ENCODE measurements around the gene SYNE1.

The SYNE1 gene

DNA sequence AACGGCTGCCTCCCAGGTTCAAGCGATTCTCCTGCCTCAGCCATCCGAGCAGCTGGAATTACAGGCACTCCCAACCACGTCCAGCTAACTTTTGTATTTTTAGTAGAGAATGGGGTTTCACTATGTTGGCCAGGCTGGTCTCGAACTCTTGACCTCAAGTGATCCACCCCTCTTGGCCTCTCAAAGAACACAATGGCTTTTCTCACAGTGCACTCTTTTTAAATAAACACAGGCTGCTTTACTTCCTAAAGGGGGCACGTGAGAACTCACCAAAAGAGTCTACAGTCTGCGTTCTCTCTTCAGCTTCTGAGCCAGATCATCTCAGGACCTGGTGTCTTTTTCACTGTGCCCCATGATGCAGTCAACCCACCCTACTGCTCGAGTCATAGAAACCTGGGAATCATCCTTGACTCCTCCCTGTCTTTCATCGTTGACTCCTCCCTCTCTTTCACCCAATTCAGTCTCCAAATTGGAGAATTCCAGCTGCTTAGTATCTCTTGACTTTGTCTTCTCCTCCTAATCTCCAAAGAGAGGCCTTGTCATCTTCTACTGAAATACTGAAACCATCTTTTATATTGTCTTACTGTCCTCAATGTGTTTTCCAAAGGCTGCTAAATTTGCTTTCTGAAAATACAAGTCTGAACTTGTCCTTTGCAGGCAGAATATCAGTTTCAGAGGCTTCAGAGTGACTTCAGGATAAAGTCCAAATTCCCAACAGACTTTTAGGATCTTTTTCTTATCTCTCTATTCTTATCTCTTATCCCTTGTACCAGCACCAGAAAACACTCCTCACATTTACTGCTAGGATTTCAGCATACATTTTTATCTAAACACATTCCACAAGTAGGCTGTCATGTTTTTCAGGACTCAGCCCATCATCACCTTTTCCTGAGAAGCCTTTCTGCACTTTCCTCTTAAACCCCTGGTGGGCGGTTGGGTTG lies 323.4 kb downstream of the SYNE1 start:
- DNase-seq (ENCODE audit: low read depth): no peak

GRCh38 chr6:152312434-152312833 lies 324.7 kb downstream of the SYNE1 start:
- DNase-seq (ENCODE audit: low read depth): no peak

- DNase-seq (ENCODE audit: low read depth): peak; percentile 14
Measured at GRCh38 chr6:152310371-152310954, 326.7 kb downstream of the SYNE1 start.

DNA sequence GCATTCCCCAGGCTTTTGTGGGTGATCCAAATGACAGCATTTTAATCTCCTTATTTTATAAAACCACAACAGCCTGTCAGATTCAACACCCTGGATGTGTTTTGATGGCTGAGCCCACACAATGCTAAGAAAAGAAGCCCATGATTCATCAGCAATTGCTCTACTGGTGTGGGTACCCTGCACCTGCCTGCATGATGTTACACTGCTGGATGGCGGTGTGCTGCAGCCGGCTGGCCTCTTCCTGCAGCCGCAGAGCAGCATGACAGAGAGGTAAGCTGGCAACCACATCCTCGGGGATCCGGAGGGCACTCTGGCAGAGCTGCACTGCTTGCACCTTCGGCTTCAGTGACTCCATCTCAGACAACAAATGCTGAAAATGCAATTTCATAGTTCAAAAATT lies 327.5 kb downstream of the SYNE1 start:
- peak; percentile 56 for DNase-seq (ENCODE audit: low read depth)

DNA sequence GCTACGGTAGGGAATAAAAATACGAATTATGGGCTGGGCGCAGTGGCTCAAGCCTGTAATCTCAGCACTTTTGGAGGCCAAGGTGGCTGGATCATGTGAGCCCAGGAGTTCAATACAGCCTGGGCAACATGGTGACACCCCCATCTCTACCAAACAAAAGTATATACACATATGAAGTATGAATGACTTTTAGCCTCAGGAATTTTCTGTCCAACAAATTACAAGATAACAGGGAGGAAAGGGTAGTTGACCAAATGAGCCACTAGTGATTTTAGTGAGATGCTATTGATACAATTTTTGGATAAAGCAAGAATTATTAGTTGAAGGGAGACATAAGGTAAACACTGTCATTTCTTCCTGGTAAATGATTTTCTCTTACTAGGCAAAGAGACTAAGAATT lies 328.2 kb downstream of the SYNE1 start:
- no peak for DNase-seq (ENCODE audit: low read depth)

- no peak for DNase-seq (ENCODE audit: low read depth)
Measured at GRCh38 chr6:152308306-152308705, 328.9 kb downstream of the SYNE1 start.

DNA sequence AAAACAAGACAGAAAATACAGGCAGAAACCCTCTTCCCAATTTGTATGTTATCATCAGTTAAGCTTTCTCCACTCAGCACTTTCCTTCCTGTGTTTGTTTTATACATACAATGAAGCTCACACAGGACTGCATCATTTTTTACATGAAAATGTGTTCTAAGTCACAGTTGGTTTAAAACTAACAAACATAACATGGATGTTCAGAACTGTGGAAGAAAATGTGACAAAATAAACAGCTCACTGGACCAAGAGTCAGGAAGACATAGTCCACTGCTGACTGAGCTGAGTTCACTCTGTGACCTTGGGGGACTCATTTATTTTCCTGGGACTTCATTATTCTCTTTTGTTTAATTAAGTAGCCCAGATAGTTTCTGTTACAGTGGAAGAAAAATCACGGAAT lies 331.5 kb downstream of the SYNE1 start:
- no peak for DNase-seq (ENCODE audit: low read depth)

DNA sequence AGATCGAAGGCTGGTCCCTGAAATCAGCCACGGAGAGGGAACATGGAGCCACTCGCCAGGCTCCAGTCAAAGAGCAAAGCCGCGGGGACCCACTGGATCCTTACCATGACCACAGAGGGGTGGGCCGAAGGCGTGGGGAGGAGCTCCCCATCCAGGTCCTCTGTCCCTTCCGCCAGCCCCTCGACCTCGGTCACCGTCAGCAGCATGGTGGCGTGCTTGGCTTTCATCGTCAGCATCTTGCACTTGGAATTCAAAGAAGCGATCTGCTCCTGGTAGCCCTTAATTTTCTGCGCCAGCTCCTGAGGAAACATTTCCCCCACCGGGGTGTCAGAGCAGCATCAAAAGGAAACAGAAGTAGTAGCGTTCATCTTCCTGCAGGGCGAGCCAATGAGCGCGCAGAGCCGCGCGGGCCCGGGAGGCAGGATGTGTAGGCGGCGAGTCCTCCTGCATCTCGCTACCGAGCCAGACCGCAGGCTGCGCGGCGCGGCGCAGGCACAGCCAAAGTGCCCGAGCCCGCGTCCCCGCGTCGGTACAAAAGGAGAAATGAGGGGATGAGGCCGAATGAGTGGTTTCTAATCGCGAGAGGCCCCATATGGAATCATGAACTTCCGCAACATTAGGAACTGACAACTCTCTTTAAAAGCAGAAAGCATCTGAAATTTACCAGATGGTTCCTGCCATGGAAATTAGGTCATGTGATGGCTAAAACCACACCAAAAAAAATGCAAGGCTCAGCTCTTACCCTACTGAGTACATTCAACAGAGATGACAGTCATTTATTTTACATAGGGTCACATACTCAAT lies 335.2 kb downstream of the SYNE1 start:
- peak; percentile 82 for DNase-seq (ENCODE audit: low read depth)

DNA sequence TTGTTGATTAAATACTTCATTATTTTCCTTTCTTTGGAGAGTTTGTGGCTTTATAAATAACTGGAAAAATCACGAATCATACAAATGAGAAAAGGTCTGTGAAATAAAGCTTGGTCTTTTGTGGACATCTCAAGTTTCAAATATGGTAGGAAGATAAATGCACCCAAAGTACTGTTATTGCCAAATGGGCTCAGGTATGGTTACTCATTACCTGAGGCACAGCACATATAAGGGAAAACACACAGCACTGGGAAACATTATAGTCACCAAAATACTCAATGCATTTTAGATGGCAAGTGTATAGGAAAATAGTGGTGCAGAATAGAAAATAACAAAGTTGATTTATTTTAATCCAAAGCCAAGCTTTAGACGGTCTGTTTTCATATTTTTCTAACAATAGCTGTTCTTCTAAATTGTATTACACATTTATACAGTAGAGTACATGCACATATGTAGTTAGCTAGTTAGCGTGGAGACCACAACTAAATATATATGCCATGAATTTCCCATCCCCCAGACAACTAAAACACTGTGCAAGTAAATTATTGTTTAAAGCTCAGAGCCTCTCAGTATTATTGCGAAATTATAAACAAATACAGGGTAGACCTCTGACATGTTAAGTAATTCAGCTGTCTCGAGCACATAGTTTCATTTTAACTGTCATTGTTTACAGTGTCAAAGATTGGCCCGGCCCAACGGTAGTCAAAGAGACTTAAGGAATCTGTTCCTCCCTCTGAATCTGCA lies 336.0 kb downstream of the SYNE1 start:
- no peak for DNase-seq (ENCODE audit: low read depth)

GRCh38 chr6:152300517-152300916 lies 336.6 kb downstream of the SYNE1 start:
- no peak for DNase-seq (ENCODE audit: low read depth)

GRCh38 chr6:152298848-152299735 lies 338.1 kb downstream of the SYNE1 start:
- no peak for DNase-seq (ENCODE audit: low read depth)

GRCh38 chr6:152298055-152298647 lies 339.0 kb downstream of the SYNE1 start:
- no peak for DNase-seq (ENCODE audit: low read depth)

- no peak for DNase-seq (ENCODE audit: low read depth)
Measured at GRCh38 chr6:152296648-152297376, 340.4 kb downstream of the SYNE1 start.

- no peak for DNase-seq (ENCODE audit: low read depth)
Measured at GRCh38 chr6:152295920-152296319, 341.2 kb downstream of the SYNE1 start.

DNA sequence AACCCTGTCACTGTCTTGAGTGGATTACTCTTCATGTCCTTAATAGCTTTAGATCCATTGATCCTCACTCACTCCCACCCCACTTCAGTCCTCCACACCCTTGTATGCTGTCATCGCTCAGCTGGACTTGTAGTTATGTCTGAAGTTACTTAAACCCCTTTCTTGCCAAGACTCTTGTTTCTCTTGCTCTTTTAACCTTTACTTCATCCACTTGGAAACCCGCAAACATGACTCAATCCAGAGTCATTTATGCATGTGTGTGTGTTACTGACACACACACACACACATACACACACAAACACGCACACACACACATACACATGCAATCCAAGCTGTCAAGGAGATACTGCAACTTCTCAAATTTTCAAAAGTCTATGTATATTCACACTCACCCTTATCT lies 341.8 kb downstream of the SYNE1 start:
- DNase-seq (ENCODE audit: low read depth): no peak

DNA sequence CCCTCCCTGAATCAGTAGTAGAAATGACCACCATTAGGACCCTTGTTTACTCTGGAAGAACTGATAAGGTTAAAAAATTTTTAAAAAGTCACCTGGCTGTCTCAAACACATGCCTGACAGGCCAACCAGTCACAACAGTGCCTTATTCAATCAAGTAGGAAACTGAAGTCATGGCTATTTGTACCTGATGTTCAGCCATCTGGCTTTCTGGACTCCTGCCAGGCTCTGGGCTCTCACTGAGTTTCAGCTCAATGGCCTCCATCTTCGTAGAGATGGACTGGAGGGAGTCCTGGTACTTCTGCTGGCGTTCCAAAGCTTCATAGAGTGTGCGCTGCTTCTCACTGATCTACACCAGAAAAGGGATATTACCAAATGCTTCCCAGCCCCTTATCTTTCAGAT lies 343.8 kb downstream of the SYNE1 start:
- no peak for DNase-seq (ENCODE audit: low read depth)

- no peak for DNase-seq (ENCODE audit: low read depth)
Measured at GRCh38 chr6:152292555-152292954, 344.6 kb downstream of the SYNE1 start.

DNA sequence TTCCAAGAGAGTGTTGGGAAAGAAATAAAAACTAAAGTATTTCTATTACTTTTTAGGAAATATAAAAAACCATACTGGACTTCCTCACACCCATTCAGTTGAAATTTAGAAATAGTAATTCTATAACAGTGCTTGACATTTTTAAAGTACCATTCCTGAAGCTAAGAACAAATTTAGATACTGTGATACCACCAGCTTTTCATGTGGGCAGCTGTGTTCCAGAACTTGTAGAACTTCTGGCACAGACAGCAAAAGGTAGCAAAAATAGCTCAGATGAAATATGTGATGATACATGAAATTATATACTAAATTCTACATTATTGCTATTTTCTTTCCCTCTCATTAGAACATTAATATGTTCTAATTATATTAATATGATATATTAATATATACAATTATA lies 346.5 kb downstream of the SYNE1 start:
- no peak for DNase-seq (ENCODE audit: low read depth)

GRCh38 chr6:152277826-152278329 lies 359.3 kb downstream of the SYNE1 start:
- DNase-seq (ENCODE audit: low read depth): no peak

- no peak for DNase-seq (ENCODE audit: low read depth)
Measured at GRCh38 chr6:152273638-152274037, 363.5 kb downstream of the SYNE1 start.
